Measurements from ENCODE around the gene TBX3. TPM values are rescaled to one million over a fixed set of nuclear protein-coding genes. Genes with fewer than 3 reads are reported as not detected.
A peak's percentile ranks its signal among the peaks of the same experiment; 100 is the strongest.

TBX3 gene
- total and polyA plus RNA-seq, 8 donors = 0.60 to 4.6 (median 1.7) TPM

GRCh38 chr12:114669401-114670290 is 14.3 kb downstream of the TBX3 start:
- WGBS, 2 donors = 17 to 22% methylated on average over 33 of the region's 33 CpGs
- Histone ChIP-seq H3K9me3 (no peaks in the 10 kb centered on the region), H3K4me3 (no peak overlapping the region), H3K36me3 (no peaks in the 10 kb centered on the region), H3K27ac (no peak overlapping the region), H3K27me3 (peaks cover 0 to 80% (median 18%) of the 10 kb centered on the region in 4 donors), H3K4me1 (peaks cover 0 to 3% (median 0%) of the 10 kb centered on the region in 3 donors)
- intact Hi-C loops (cut with DNase I) = loop anchor here in 2 of 3 donors (5.0 to 10.0 kb wide), 3 partner anchors 1083 to 1248 kb away; no protein-coding TSS in a partner anchor
- no peak for TF ChIP-seq CTCF (IDR thresholded peaks at IDR 0.05)
- DNase-seq = peak in 1 of 6 donors; percentile 55
- no peak for ATAC-seq
- FAIRE-seq = no peak

GRCh38 chr12:114668886-114669288 is 15.1 kb downstream of the TBX3 start:
- peak in 1 of 6 donors; percentile 60 for DNase-seq
- Histone ChIP-seq H3K27me3 (peaks cover 0 to 80% (median 17%) of the 10 kb centered on the region in 4 donors), H3K9me3 (no peaks in the 10 kb centered on the region), H3K4me3 (peak overlapping the region in 1 of 4 donors; percentile 33), H3K4me1 (peaks cover 0 to 3% (median 0%) of the 10 kb centered on the region in 3 donors), H3K27ac (no peak overlapping the region), H3K36me3 (no peaks in the 10 kb centered on the region)
- no peak for FAIRE-seq
- intact Hi-C loops (cut with DNase I) = loop anchor here in 2 of 3 donors (5.0 to 10.0 kb wide), 3 partner anchors 1083 to 1248 kb away; no protein-coding TSS in a partner anchor
- ATAC-seq = no peak
- no peak for TF ChIP-seq CTCF (IDR thresholded peaks at IDR 0.05)
- WGBS, 2 donors = 5 to 6% methylated on average over 13 to 20 of the region's 20 CpGs

GRCh38 chr12:114668151-114668885 is 15.7 kb downstream of the TBX3 start:
- peaks cover 0 to 74% (median 18%) of the 10 kb centered on the region in 4 donors for H3K27me3 ChIP-seq
- TF ChIP-seq CTCF (IDR thresholded peaks at IDR 0.05) = peak in 3 of 4 donors; percentile 13 to 45 (median 29)
- peak; percentile 63 to 90 (median 78) for DNase-seq
- intact Hi-C loops (cut with DNase I) = loop anchor here in 2 of 3 donors (5.0 to 10.0 kb wide), 3 partner anchors 1084 to 1249 kb away; no protein-coding TSS in a partner anchor
- H3K9me3 ChIP-seq = no peaks in the 10 kb centered on the region
- H3K27ac ChIP-seq = no peak overlapping the region
- no peaks in the 10 kb centered on the region for H3K36me3 ChIP-seq
- peak overlapping the region in 1 of 4 donors; percentile 33 for H3K4me3 ChIP-seq
- FAIRE-seq = no peak
- 0 to 2% methylated on average over 35 to 45 of the region's 46 CpGs for WGBS, 2 donors
- H3K4me1 ChIP-seq = peaks cover 0 to 3% (median 0%) of the 10 kb centered on the region in 3 donors
- peak; percentile 92 to 97 (median 95) for ATAC-seq

GRCh38 chr12:114667669-114668150 is 16.3 kb downstream of the TBX3 start:
- 10 to 11% methylated on average over 16 of the region's 16 CpGs for WGBS, 2 donors
- H3K27ac ChIP-seq = no peak overlapping the region
- H3K27me3 ChIP-seq = peaks cover 0 to 75% (median 19%) of the 10 kb centered on the region in 4 donors
- no peaks in the 10 kb centered on the region for H3K36me3 ChIP-seq
- no peaks in the 10 kb centered on the region for H3K9me3 ChIP-seq
- ATAC-seq (no peak), FAIRE-seq (no peak), DNase-seq (no peak)
- H3K4me1 ChIP-seq = peaks cover 0 to 3% (median 0%) of the 10 kb centered on the region in 3 donors
- no peak for TF ChIP-seq CTCF (IDR thresholded peaks at IDR 0.05)
- intact Hi-C loops (cut with DNase I) = loop anchor here in 2 of 3 donors (5.0 to 10.0 kb wide), 3 partner anchors 1085 to 1250 kb away; no protein-coding TSS in a partner anchor
- peak overlapping the region in 1 of 4 donors; percentile 33 for H3K4me3 ChIP-seq
